Suprapubic skin (tissue), 4 donors: ENCODE results near the gene PSMC5. TPM values are rescaled to one million over a fixed set of nuclear protein-coding genes. Genes with fewer than 3 reads are reported as not detected.
A peak's percentile ranks its signal among the peaks of the same experiment; 100 is the strongest.
"Not testable (repeated sequence)": the region's sequence is repeated elsewhere in the genome, so short reads cannot be mapped to it uniquely, and the experiment has no call there.

ENCODE experiments used
- DNase-seq, 2 donors: peaks; one replicate each; pipeline ENCODE4 v3.0.0-alpha.2; 2019; ENCODE audit warnings: low spot score in 2 of 2
- H3K27ac ChIP-seq: fragments of 200-600 bp; sonication (generic); one replicate; pipeline ENCODE4 v1.5.1; 2019
- H3K27me3 ChIP-seq: fragments of 200-600 bp; sonication (generic); one replicate; pipeline ENCODE4 v1.5.1; 2019
- H3K36me3 ChIP-seq: fragments of 200-600 bp; sonication (generic); one replicate; pipeline ENCODE4 v1.5.1; 2019
- H3K4me1 ChIP-seq: fragments of 200-600 bp; sonication (generic); one replicate; pipeline ENCODE4 v1.5.1; 2019
- H3K4me3 ChIP-seq: fragments of 200-600 bp; sonication (generic); one replicate; pipeline ENCODE4 v1.5.1; 2019; ENCODE audit warnings: mild to moderate bottlenecking
- H3K9me3 ChIP-seq: fragments of 200-600 bp; sonication (generic); one replicate; pipeline ENCODE4 v1.5.1; 2019
- CTCF ChIP-seq, 2 donors: fragments of 200-600 bp in 1 of 2; fragments of 450-650 bp in 1 of 2; sonication (generic) in 1 of 2; IDR thresholded peaks; one replicate each; pipeline ENCODE4 v1.5.1; 2016 to 2019; ENCODE audit warnings: antibody characterized with exemption in 2 of 2, mild to moderate bottlenecking in 1 of 2, moderate library complexity in 1 of 2
- EP300 ChIP-seq: sonication (generic); formaldehyde crosslinking; IDR thresholded peaks from one replicate; pipeline ENCODE4 v1.6.1; 2017; ENCODE audit warnings: antibody characterized with exemption
- POLR2A ChIP-seq, 2 donors: fragments of 450-650 bp; IDR thresholded peaks; one replicate each; pipeline ENCODE4 v1.6.1; 2017; ENCODE audit warnings: antibody characterized with exemption in 2 of 2, mild to moderate bottlenecking in 2 of 2, moderate library complexity in 2 of 2
- POLR2AphosphoS5 ChIP-seq, 3 donors: sonication (generic); formaldehyde crosslinking; IDR thresholded peaks; one replicate each; pipeline ENCODE4 v1.6.1; 2017; ENCODE audit warnings: antibody characterized with exemption in 3 of 3
- WGBS: methylation state at CpG from one replicate; pipeline ENCODE4 v1.1.5; 2018; 5-methylcytosine and 5-hydroxymethylcytosine counted together
- total RNA-seq, 4 donors: library from RNA; depleted of rRNA; stranded (reverse); fragments of >200 nt; gene quantifications; one replicate each; pipeline ENCODE4 v1.1.0, GENCODE V29; 2016

Gene PSMC5
- total RNA-seq, 4 donors from 2014 or later, result 105 to 144 (median 118) TPM

- no peaks in the 10 kb centered on the region for H3K9me3 ChIP-seq
- peaks cover 46% of the 10 kb centered on the region for H3K4me1 ChIP-seq
- WGBS, result 0% methylated on average over 58 of the region's 92 CpGs
- peak within 1 kb of the TSS; percentile 71 for H3K4me3 ChIP-seq
- H3K36me3 ChIP-seq, result no peaks in the 10 kb centered on the region
- peak; percentile 30 to 88 for TF ChIP-seq POLR2A (IDR thresholded peaks at IDR 0.05)
- no peak for TF ChIP-seq EP300
- TF ChIP-seq POLR2AphosphoS5 (IDR thresholded peaks at IDR 0.05), result peak in 2 of 3 donors; percentile 67 to 91
- no peaks in the 10 kb centered on the region for H3K27me3 ChIP-seq
- DNase-seq, result peak; percentile 99
- H3K27ac ChIP-seq, result peak within 1 kb of the TSS; percentile 93
Observed at GRCh38 chr17:63842540-63843386, 15.5 kb downstream of the PSMC5 start, which contains the start of gene SMARCD2. SMARCD2 (minus strand) TSS chr17:63842685; CDS start chr17:63842674, 11 bp downstream.

- H3K27ac ChIP-seq, result peak overlapping the region; percentile 64
- peak overlapping the region; percentile 71 for H3K4me3 ChIP-seq
- DNase-seq, H3K9me3 ChIP-seq, H3K36me3 ChIP-seq, H3K27me3 ChIP-seq: not testable (repeated sequence)
- H3K4me1 ChIP-seq, result peaks cover 41% of the 10 kb centered on the region
- 9% methylated on average over 19 of the region's 19 CpGs for WGBS
Observed at GRCh38 chr17:63843387-63843888, 16.2 kb downstream of the PSMC5 start.

GRCh38 chr17:63843910-63844677 lies 16.9 kb downstream of the PSMC5 start:
- no peak for DNase-seq
- Histone ChIP-seq H3K27ac (peak overlapping the region; percentile 64), H3K36me3 (no peaks in the 10 kb centered on the region), H3K9me3 (no peaks in the 10 kb centered on the region), H3K4me3 (peak overlapping the region; percentile 71), H3K4me1 (peaks cover 39% of the 10 kb centered on the region), H3K27me3 (no peaks in the 10 kb centered on the region)
- WGBS, result 78% methylated on average over 9 of the region's 9 CpGs
- TF ChIP-seq CTCF (IDR thresholded peaks at IDR 0.05) (peak in 1 of 2 donors; percentile 0), POLR2AphosphoS5 (IDR thresholded peaks at IDR 0.05) (no peak)

- Histone ChIP-seq H3K9me3 (no peaks in the 10 kb centered on the region), H3K36me3 (no peaks in the 10 kb centered on the region), H3K27me3 (no peaks in the 10 kb centered on the region), H3K4me1 (peaks cover 29% of the 10 kb centered on the region), H3K4me3 (no peak overlapping the region), H3K27ac (no peak overlapping the region)
- DNase-seq, result no peak
- TF ChIP-seq POLR2AphosphoS5 (IDR thresholded peaks at IDR 0.05) (no peak), EP300 (no peak), POLR2A (IDR thresholded peaks at IDR 0.05) (no peak), CTCF (IDR thresholded peaks at IDR 0.05) (no peak)
- 42% methylated on average over 1 of the region's 1 CpG for WGBS
Observed at GRCh38 chr17:63845509-63845908, 18.3 kb downstream of the PSMC5 start.

GRCh38 chr17:63847525-63848249 lies 20.5 kb downstream of the PSMC5 start:
- TF ChIP-seq POLR2A (IDR thresholded peaks at IDR 0.05) (no peak), CTCF (IDR thresholded peaks at IDR 0.05) (no peak), EP300 (no peak), POLR2AphosphoS5 (IDR thresholded peaks at IDR 0.05) (no peak)
- Histone ChIP-seq H3K27ac (no peak overlapping the region), H3K36me3 (no peaks in the 10 kb centered on the region), H3K4me3 (no peak overlapping the region), H3K27me3 (no peaks in the 10 kb centered on the region), H3K4me1 (peaks cover 17% of the 10 kb centered on the region), H3K9me3 (no peaks in the 10 kb centered on the region)
- WGBS, result 76% methylated on average over 3 of the region's 3 CpGs
- DNase-seq, result no peak
